Measurements from ENCODE around the gene RAB41. TPM values are rescaled to one million over a fixed set of nuclear protein-coding genes. Genes with fewer than 3 reads are reported as not detected.
"Not testable (repeated sequence)": the region's sequence is repeated elsewhere in the genome, so short reads cannot be mapped to it uniquely, and the experiment has no call there.

RAB41 gene
- not detected for total RNA-seq

GRCh38 chrX:70281951-70282350 is at the start of gene RAB41:
Gene RAB41 (plus strand): TSS chrX:70282172. CDS start chrX:70282218, 46 bp downstream.
- Histone ChIP-seq H3K4me1 (ENCODE audit: control insufficient read depth in 1 of 2, low read depth in 2 of 2) (no peaks in the 10 kb centered on the region), H3K27me3 (replicated peaks; ENCODE audit: insufficient read depth) (no peaks in the 10 kb centered on the region)
- ATAC-seq (ENCODE audit: insufficient number of reproducible peaks, low FRiP score, low read depth), result no peak

GRCh38 chrX:70234355-70234754 is 47.6 kb upstream of the RAB41 start, which contains the start of gene AWAT1:
Gene AWAT1 (plus strand): TSS chrX:70234655. CDS start chrX:70234696, 41 bp downstream.
- no peaks in the 10 kb centered on the region for H3K4me1 ChIP-seq (ENCODE audit: control insufficient read depth in 1 of 2, low read depth in 2 of 2)
- H3K27ac ChIP-seq, result no peak within 1 kb of the TSS
- TF ChIP-seq CTCF (IDR thresholded peaks at IDR 0.05), result no peak
- no peak for DNase-seq (ENCODE audit: low spot score)
- H3K9me3 ChIP-seq, result no peaks in the 10 kb centered on the region
- ATAC-seq (ENCODE audit: insufficient number of reproducible peaks, low FRiP score, low read depth), result no peak
- no peaks in the 10 kb centered on the region for H3K36me3 ChIP-seq
- H3K27me3 ChIP-seq (replicated peaks; ENCODE audit: insufficient read depth), result no peaks in the 10 kb centered on the region
- no peak within 1 kb of the TSS for H3K4me3 ChIP-seq

More at GRCh38 chrX:70281951-70282350, at the start of gene RAB41:
- DNase-seq (ENCODE audit: low spot score), result no peak
- Histone ChIP-seq H3K9me3 (no peaks in the 10 kb centered on the region), H3K4me3 (no peak within 1 kb of the TSS), H3K27ac (no peak within 1 kb of the TSS), H3K36me3 (no peaks in the 10 kb centered on the region)
- no peak for TF ChIP-seq CTCF (IDR thresholded peaks at IDR 0.05)

- Histone ChIP-seq H3K4me3 (no peak overlapping the region), H3K27me3 (replicated peaks; ENCODE audit: insufficient read depth) (no peaks in the 10 kb centered on the region), H3K9me3 (no peaks in the 10 kb centered on the region), H3K27ac (no peak overlapping the region), H3K4me1 (ENCODE audit: control insufficient read depth in 1 of 2, low read depth in 2 of 2) (no peaks in the 10 kb centered on the region), H3K36me3 (no peaks in the 10 kb centered on the region)
- ATAC-seq (ENCODE audit: insufficient number of reproducible peaks, low FRiP score, low read depth), result no peak
- DNase-seq (ENCODE audit: low spot score), result no peak
- TF ChIP-seq CTCF (IDR thresholded peaks at IDR 0.05), result no peak
These were observed 41.2 kb upstream of the RAB41 start for GRCh38 chrX:70240751-70241150.

GRCh38 chrX:70241501-70241900 is 40.5 kb upstream of the RAB41 start:
- DNase-seq (ENCODE audit: low spot score) (no peak), ATAC-seq (ENCODE audit: insufficient number of reproducible peaks, low FRiP score, low read depth) (no peak)
- Histone ChIP-seq H3K4me3 (no peak overlapping the region), H3K9me3 (no peaks in the 10 kb centered on the region), H3K27me3 (replicated peaks; ENCODE audit: insufficient read depth) (no peaks in the 10 kb centered on the region), H3K27ac (no peak overlapping the region), H3K36me3 (no peaks in the 10 kb centered on the region), H3K4me1 (ENCODE audit: control insufficient read depth in 1 of 2, low read depth in 2 of 2) (no peaks in the 10 kb centered on the region)
- no peak for TF ChIP-seq CTCF (IDR thresholded peaks at IDR 0.05)

GRCh38 chrX:70243601-70244000 is 38.4 kb upstream of the RAB41 start:
- H3K9me3 ChIP-seq; H3K36me3 ChIP-seq; H3K4me3 ChIP-seq; DNase-seq (ENCODE audit: low spot score); H3K27me3 ChIP-seq (replicated peaks; ENCODE audit: insufficient read depth); H3K27ac ChIP-seq; ATAC-seq (ENCODE audit: insufficient number of reproducible peaks, low FRiP score, low read depth); H3K4me1 ChIP-seq (ENCODE audit: control insufficient read depth in 1 of 2, low read depth in 2 of 2): not testable (repeated sequence)

GRCh38 chrX:70244881-70245280 is 37.1 kb upstream of the RAB41 start:
- Histone ChIP-seq H3K27me3 (replicated peaks; ENCODE audit: insufficient read depth) (no peaks in the 10 kb centered on the region), H3K4me1 (ENCODE audit: control insufficient read depth in 1 of 2, low read depth in 2 of 2) (no peaks in the 10 kb centered on the region), H3K36me3 (no peaks in the 10 kb centered on the region), H3K27ac (no peak overlapping the region), H3K9me3 (no peaks in the 10 kb centered on the region), H3K4me3 (no peak overlapping the region)
- ATAC-seq (ENCODE audit: insufficient number of reproducible peaks, low FRiP score, low read depth) (no peak), DNase-seq (ENCODE audit: low spot score) (no peak)
- TF ChIP-seq CTCF (IDR thresholded peaks at IDR 0.05), result no peak

Measured in thoracic aorta (tissue), 2 donors.